HG03025 (cell line): ENCODE measurements around the gene ANKS6.
A peak's percentile ranks its signal among the peaks of the same experiment; 100 is the strongest.

Experiments used
- ATAC-seq: cut with Tn5 transposase; IDR thresholded peaks from one replicate; pipeline ENCODE4 v1.9.1; 2021; ENCODE audit warnings: mild to moderate bottlenecking, moderate library complexity; ENCODE audit not compliant: unreplicated experiment, low FRiP score

Gene ANKS6

DNA sequence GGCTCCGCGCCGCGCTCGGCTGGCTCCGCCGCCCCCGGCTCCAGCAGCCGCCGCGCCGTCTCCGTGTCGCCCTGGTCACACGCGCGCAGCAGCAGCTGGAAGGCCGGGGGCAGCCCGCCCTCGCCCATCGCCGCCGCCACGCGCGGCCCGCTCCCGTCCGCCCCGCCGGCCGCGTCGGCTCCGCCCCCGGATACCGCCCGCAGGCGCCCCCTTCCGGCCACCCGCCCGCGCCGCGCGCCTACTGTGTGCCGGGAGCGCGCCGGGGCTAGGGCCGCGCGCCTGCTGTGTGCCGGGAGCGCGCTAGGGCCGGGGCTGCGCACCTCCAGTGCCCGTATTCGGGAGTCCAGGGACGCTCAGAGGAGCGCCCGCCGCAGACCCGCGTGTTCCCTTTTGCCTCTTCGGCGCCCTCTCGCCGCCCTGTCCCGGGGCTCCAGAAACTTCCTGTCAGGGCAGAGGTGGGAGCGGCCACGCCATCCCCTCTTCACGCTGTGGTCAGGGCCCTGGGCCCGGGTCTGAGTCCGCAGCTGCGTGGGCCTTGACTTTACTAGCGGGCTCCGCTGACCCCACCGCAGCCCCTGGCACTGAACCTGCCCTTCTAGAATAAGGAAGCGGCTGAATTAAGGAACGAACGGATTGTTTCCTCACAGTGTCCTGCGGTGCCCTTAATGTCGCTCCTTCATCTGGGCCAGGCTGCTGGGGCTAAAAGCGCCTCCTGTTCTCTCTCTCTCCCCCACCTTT lies at the start of gene ANKS6:
Gene ANKS6, minus strand, starts transcription at position 192 of the 738 bp plus-strand sequence. Its CDS starts 64 bp downstream, at position 128.
- ATAC-seq, result peak; percentile 83

DNA sequence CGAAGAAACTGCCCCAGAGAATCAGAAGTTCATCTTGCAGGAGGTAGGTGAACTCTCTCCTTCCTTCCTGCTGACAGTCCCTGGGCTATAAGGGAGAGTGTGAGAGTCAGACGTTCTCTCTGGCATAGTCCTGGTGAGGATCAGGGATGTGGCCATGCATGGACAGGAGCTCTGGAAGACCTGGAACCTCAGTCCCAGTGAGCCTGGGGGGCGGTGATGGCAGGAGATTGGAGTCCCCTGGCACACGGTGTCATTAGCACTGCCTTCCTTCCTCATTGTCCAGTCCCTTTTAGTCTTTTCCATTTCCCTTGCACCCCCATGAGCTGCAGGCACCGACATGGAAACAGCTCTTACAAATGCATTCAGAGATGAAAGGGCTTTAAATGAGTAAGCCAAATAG lies 49.7 kb upstream of the ANKS6 start:
- ATAC-seq, result no peak

DNA sequence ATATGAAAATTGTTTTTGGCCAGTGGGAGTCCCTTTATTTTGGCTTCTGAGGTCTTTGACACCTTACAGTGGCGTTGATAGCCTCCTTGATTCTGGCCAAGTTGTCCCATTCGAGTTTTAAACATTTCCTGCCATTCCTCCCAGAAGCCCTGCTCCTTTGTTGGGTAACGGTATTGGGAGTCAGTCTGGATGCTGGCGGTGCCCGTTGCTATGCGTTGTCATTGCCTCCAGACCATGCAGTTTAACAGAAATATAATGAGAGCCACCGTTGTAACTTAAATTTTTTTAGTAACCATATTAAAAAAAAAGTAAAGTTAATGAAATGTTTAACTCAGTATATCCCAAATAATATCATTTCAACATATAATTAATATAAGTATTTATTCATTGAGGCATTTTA lies 46.2 kb upstream of the ANKS6 start:
- no peak for ATAC-seq

DNA sequence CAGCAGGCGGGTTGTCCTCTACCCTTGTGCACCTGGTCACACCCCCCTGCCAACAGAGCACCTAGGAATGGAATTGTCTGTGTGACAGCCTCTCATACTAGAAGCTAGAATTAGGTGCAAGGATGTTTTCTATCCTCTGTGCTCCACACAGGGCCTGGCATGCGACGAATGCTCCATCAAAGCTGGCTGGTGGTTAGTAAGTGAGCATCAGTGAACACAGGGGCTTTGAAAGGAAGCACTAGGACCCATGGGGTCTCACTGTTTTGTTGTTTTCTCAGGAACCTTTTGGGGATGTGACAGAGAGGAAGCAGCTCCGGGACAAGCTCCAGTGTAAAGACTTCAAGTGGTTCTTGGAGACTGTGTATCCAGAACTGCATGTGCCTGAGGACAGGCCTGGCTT lies 43.4 kb upstream of the ANKS6 start:
- no peak for ATAC-seq

DNA sequence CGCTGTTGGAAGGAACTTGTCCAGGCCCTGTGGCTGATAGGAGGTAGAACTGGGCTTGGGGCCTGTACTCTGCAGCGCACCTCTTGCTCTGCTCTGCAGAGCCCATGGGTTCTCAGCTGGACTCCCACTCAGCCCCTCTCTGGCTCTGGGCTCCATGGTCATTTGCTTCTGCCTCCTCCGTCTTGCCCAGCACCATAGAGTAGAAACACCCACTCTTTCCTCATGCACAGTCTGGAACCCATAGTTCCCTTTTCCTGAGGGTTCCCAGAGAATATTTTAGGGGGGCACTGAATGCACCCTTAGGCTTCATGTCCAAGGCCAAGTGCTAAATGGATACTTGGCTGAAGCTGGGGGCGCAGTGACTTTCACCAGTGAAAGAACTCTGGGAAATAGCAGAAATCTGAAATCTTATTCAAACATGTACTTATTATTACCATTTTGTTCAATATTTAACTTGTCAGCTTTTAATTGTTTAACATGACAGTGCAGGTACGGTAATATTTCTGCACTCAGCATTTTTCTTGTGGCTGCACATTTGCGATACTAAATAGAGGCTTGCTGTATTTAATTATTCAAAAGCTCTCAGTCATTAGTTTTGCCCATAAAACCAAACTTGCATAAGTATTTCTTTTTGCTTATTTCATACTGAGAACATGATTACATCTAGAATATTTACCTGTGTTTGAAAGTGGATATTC lies 42.7 kb upstream of the ANKS6 start:
- no peak for ATAC-seq

DNA sequence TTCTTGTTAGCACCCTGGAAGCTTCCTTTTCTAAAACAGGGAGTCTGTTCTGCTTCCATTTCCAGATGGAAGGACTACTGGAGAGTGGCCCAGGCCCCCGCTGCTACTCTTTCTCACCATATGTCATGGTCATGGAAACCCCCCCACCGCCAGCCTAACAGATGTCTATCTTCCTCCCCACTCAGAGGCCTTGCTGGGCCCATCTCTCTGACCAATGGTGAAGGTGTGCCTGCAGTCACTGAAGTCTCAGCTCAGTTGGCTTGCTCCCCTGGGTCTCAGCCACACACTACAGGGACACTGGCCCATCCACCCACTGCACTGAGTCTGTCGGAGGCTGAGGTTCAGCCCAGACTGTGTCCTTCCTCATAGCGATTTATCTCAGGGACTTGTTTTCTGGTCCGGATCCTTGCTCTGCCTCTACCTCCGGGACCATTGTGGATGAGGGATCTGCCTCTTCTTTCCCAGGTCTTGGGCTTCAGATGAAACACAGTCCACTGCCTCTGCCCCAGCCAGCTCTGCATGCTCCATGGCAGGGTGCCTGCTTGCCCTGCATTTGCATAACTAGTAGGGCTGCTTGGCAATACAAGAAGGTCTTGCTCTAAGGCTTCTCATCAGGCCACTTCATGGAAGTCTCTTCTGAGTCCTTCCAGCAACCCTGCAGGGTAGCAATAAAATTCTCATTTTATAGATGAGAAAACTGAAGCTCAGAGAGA lies 42.0 kb upstream of the ANKS6 start:
- ATAC-seq, result no peak

DNA sequence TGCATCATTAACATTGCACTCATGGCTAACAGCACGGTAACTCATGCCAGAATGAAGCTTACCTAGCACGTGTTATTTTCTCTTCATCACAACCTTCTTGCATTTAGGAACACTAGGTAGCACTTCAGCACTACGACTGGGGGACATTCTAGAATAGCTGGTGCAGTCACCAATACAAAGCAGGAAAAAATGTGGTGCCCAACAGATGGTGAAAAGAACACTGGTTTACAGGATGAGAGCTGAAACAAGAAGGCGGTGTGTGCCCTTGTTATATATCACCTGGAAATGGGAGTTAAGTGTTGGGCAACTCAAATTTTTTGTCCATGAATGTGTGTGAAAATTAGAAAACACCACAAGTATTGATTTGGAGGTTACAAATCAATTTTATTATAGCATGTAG lies 41.2 kb upstream of the ANKS6 start:
- ATAC-seq, result no peak

DNA sequence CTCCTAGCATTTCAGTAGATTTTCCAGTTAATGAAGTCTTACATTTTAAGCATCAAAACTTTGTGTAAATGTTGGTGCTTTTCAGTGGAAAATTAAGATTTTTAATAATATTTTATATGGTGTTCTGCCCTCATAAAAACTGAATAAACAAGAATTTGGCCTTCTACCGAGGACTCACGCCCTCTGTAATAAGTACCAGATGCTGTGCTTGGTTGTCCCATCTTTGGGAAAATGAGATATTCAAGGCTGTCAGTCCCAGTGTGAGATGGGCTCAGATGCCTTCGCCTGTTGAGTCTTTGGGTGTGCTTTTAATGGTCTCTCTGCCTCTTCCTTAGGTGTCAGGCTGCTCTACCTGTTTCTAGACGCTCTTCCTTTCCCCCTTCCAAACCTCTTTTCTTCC lies 39.9 kb upstream of the ANKS6 start:
- no peak for ATAC-seq

DNA sequence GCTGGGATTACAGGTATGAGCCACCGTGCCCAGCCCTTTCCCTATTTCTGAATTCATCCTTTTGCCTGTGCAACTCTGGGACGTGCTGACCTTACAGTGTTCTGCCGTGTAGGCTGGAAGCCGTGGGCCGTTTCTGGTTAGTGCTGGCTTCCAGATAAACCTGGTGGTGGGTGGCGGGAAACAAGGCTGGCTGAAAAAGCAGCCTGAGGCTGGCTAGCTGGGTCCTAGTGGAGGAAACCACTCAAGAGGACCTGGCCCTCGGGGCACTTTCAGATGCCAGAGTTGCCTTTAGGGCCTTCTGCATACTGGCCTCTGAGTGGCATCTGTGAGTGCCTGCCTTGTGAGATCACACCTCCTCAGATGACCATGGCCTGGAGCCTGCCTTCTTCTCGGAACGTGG lies 38.0 kb upstream of the ANKS6 start:
- no peak for ATAC-seq

DNA sequence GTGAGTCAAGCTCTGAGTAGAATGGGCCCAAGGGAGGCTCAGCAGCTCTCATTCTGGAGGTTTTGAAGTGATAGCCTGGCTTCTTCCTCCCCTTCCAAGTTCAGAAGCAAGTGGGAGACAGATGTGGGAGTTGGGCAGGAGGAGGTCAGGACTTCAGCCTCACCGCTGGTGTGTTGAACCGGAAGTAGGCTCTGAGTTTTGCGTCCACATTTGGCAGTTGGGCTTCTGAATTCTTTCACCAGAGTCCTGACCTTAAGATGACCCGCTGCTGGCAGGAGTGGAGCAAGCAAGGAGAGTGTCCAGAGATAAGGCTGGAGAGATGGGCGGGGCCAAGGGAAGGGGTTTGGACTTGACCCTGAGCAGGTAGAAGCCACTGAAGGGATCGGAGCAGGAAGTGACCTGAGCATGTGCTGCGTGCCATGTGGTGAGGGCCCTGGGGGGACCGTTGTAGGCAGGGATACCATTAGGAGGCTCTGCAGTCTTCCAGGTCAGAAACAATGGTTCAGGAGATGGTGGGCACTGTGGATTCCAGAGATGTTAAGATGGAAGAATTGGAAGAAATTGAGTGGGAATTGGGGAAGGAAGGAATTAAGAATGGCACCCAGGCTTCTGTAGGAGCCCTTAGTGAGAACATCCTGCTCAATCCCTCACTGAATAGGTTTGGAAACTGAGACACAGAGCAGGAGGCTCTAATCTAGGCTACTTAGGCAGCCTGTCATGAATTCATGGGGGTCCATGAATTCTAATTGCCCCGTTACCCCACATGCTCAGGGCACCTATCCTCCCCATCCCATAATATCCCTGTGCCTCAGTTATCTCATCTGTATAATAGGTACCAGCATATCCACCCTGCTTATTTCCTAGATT lies 37.0 kb upstream of the ANKS6 start:
- no peak for ATAC-seq

DNA sequence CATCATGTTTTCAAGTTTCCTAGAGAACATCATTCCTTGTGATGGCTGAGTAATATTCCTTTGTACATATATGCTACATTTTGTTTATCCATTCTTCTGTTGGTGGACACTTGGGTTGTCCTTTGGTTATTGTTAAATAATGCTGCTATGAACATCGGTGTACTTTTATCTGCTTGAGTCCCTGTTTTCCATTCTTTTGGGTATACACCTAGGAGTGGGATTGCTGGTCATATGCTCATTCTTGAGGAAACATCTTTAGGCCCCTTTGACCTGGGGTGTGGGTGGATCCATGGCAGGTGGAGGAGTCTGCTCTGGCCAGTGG lies 36.4 kb upstream of the ANKS6 start:
- ATAC-seq, result no peak

DNA sequence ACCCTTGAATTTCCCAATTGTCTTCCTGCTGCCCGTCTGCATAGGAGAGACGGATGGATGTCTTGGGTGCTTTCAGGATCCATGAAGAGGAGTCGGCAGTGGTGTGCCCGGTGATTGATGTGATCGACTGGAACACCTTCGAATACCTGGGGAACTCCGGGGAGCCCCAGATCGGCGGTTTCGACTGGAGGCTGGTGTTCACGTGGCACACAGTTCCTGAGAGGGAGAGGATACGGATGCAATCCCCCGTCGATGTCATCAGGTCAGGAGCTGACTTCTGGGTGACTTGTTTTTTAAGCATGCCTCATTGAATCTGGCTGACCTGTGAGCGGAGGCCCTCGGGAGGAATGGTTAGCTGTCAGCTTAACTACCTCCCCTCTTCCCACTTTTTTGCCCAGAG lies 35.3 kb upstream of the ANKS6 start:
- ATAC-seq, result no peak

DNA sequence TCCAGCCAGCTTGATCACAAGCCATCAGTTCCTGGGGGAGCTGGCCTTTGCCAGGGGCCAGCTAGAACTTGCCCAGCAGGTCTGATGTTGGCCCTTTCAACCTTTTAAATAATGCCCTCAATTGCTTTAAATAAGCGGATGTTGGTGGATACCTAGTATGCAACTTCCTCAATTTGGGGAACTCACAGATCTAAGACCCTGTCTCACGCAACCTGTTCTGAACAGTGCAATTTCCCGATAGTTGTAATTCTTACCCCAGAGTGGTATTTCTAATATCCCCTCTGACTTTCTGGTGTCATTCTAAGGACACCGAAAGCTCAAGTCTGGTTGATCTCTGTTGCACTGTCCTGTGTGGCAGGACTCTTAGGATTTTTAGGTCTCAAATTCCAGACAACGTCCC lies 34.2 kb upstream of the ANKS6 start:
- ATAC-seq, result no peak

DNA sequence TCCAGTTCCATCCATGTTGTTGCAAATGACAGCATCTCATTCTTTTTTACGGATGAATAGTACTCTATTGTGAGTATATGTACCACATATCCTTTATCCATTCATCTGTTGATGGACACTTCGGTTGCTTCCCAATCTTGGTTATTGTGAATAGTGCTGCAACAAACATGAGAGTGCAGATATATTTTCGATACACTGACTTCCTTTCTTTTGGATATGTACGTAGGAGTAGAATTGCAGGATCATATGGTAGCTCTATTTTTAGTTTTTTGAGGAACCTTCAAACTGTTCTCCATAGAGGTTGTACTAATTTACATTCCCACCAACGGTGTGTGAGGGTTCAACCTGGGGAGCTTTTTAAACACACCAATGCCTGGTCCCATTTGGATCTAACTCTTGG lies 33.4 kb upstream of the ANKS6 start:
- no peak for ATAC-seq

DNA sequence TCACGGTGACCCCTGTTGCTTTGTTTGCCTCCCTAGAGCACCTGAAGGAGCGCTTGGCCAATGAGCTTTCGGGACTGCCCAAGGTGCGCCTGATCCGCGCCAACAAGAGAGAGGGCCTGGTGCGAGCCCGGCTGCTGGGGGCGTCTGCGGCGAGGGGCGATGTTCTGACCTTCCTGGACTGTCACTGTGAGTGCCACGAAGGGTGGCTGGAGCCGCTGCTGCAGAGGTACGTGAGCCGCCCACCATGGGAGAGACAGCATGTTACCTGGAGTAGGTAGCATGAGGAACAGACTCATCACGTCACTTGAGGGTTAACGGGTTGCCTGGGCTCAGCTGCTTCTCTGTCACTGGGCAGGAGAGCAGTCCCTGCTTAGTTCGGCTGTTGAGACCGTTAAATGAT lies 30.4 kb upstream of the ANKS6 start:
- no peak for ATAC-seq

DNA sequence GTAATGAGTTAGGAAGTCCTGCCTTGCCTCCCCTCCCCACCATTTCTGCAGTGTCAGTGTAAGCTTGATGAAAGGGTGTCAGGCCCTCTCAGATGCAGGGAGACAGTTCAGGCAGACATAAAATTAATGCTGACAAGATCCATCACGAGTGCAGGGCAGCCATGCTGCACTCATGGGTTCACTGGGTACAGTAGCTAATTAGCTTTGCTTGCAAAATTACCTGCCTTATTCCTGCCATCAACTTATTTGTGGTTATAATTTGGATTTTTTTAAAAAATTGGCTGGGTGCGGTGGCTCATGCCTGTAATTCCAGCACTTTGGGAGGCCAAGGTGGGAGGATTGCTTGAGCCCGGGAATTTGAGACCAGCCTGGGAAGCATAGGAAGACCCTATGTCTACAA lies 29.1 kb upstream of the ANKS6 start:
- ATAC-seq, result no peak

DNA sequence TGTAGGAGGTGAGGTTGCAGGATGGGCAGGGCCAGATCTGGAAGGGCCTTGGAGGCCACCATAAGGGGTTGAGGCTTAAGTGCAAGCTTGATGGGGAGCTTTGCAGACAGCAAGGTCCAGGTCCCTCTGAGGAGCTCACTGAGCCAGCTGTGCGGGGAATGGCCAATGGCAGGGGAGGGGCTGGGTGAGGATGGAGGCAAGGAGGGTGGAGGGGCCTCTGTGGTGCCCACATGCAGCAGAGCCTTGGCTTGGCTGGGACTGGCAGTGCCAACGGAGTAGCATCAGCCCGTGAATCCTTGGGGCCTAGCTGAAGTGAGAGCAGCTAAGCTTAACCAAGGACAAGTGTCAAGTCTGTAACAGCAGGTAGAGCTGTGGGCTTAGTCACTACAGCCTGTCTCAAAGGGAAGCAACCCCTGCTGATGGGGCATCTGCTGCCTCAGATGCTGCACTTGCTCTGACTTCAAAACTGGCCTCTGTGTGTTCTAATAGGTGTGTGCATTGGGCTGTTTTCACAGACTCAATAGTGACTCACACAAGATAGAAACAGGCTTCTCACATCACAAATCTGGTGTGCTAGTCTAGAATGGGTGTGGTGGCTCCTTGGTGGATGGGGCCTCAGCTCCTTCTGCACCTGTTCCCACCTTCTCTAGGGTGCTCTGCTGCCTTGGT lies 27.4 kb upstream of the ANKS6 start:
- no peak for ATAC-seq

DNA sequence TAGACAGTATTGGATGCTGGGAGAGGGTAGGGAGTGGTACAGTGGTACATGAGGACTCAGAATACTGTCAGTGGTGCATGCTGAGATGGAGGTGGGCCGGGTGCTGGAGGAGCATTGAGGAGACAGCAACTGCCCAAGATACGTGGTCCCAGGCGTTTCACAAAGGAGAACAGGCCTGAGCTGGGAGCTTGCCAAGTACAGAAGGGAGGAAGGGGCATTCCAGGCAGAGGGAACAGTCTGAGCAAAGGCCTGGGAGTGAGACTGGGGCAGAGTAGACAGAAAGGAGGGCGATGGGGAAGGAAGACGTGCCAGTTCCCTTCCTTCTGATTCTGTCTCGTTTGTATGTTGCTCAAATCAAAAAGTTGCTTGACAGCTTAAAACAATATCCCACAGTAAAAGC lies 26.3 kb upstream of the ANKS6 start:
- ATAC-seq, result no peak

DNA sequence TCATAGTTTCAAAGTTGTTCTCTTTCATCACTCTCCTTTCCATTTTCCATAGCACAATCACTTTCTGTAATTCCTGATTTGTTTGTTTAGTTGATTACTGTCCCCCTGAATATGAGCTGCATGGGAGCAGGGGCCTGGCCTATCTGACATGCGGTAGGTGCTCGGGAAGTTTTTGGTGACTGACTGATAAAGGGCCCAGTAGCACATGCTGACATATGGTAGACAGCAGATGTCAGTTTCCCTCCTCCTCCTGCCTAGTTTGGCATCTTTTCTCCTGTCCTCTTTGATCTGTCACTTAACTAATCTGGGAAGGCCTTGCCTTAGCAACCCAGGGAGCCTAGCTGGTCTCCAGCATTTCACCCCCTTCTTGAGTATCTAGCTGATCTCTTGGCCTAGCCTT lies 25.5 kb upstream of the ANKS6 start:
- ATAC-seq, result no peak

DNA sequence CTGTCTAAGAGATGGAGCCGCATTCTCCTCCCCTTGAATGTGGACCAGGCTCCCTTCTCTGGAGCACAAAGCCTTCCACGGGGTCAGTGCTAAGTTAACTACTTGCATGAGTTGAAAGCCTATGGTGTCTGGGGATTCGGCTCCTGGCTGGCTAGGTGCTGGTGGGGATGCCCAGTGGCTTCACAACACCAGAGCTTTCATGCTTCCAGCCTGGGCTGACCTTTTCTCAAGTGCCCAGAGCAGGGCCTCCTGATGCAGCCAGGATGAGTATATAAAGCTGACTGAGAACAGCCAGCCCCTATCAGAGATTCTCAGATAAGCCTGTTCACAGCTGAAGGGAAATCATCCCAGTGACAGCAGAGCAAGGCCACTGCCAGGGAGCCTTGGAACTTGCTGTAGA lies 22.9 kb upstream of the ANKS6 start:
- ATAC-seq, result no peak
